Heart right ventricle (tissue), 16 donors: ENCODE data around the gene RFX3. TPM values are rescaled to one million over a fixed set of nuclear protein-coding genes. Genes with fewer than 3 reads are reported as not detected.

Source experiments
- ATAC-seq, 8 donors: fragments of 200-7000 bp; cut with Tn5 transposase; one replicate each; pipeline ENCODE4 v1.9.1; 2020; ENCODE audit warnings: mild to moderate bottlenecking in 8 of 8, moderate library complexity in 8 of 8, moderate number of reproducible peaks in 1 of 8
- DNase-seq, 2 donors: peaks; one replicate each; pipeline ENCODE4 v3.0.0-alpha.2; 2020
- H3K27ac ChIP-seq, 10 donors: fragments of 200-600 bp; sonication (generic) in 2 of 10; one replicate each; pipeline versions ENCODE4 v1.5.0 to v1.8.0; 2020 to 2022; ENCODE audit warnings: mild to moderate bottlenecking in 3 of 10
- H3K27me3 ChIP-seq, 7 donors: fragments of 200-600 bp; one replicate each; pipeline ENCODE4 v1.8.0; 2021 to 2022; ENCODE audit warnings: mild to moderate bottlenecking in 2 of 7
- H3K36me3 ChIP-seq, 9 donors: fragments of 200-600 bp; sonication (generic) in 1 of 9; one replicate each; pipeline versions ENCODE4 v1.5.0 to v1.8.0; 2020 to 2022; ENCODE audit warnings: mild to moderate bottlenecking in 2 of 9
- H3K4me1 ChIP-seq, 9 donors: fragments of 200-600 bp; sonication (generic) in 1 of 9; one replicate each; pipeline versions ENCODE4 v1.5.0 to v1.8.0; 2020 to 2022; ENCODE audit warnings: mild to moderate bottlenecking in 4 of 9
- H3K4me3 ChIP-seq, 10 donors: fragments of 200-600 bp; sonication (generic) in 2 of 10; one replicate each; pipeline versions ENCODE4 v1.5.0 to v1.8.0; 2020 to 2022; ENCODE audit warnings: mild to moderate bottlenecking in 7 of 10, moderate library complexity in 2 of 10
- H3K9me3 ChIP-seq, 11 donors: fragments of 200-600 bp in 10 of 11; sonication (generic) in 2 of 11; one replicate each; pipeline versions ENCODE4 v1.5.0 to v1.8.0; 2013 to 2022; ENCODE audit warnings: mild to moderate bottlenecking in 2 of 11, control low read depth in 1 of 11, moderate library complexity in 1 of 11
- CTCF ChIP-seq, 9 donors: fragments of 200-600 bp; sonication (generic) in 2 of 9; IDR thresholded peaks; one replicate each; pipeline versions ENCODE4 v1.5.0 to v1.8.0; 2021 to 2022; ENCODE audit warnings: antibody characterized with exemption in 9 of 9, mild to moderate bottlenecking in 5 of 9, moderate library complexity in 1 of 9
- WGBS, 2 donors: extraction: QIAGEN DNeasy Blood & Tissue Kit; methylation state at CpG; one replicate each; pipeline ENCODE4 v1.1.7; 2013; ENCODE audit warnings: inconsistent platforms in 1 of 2; 5-methylcytosine and 5-hydroxymethylcytosine counted together
- intact Hi-C, 10 donors: fragments of 100-400 bp; cut with DNase I; formaldehyde crosslinking; loops; one replicate each; pipeline versions ENCODE4 v1.11.1 to v1.14.2; 2022
- polyA plus RNA-seq, 2 donors: library from polyadenylated mRNA; stranded (reverse); fragments of 200-250 nt; gene quantifications; one replicate each; pipeline ENCODE4 v1.2.3, GENCODE V29; 2013
- total RNA-seq, 10 donors: library from RNA; stranded (reverse); fragmentation: NEBNext Ultra II Directional in 3 of 10; extraction: Animal tissue kit (Norgen Biotek cat#: 25700) in 3 of 10; gene quantifications; one replicate each; pipeline versions ENCODE4 v1.2.1 to v1.2.4, GENCODE V29; 2021 to 2023
- donor health status: Arrhythmogenic right ventricular cardiomyopathy.
- donor health status: ischemic (EF 13 %, LVEDD 7.1; RV severe dilation, severe dysfunction).
- donor health status: healthy with polysubstance abuse.
- donor health status: DM: no; HTN: yes; CAD: no.
- donor health status: DM: no; HTN: no; CAD: no.
- donor health status: ischemic (EF 25% LVEDD 6.9; RV normal size, moderate dysfunction).
- donor health status: ischemic (EF 25% LVEDD 5.7; RV mildly dilated, moderate dysfunction).
- donor health status: healthy.
- donor health status: DM: yes; HTN: yes; CAD: no.
- donor health status: Ischemic cardiomyopathy.
- donor health status: ischemic (EF 35%, LVEDD 5.7; RV mildly dilated, moderate dysfunction).
- donor health status: nonischemic (EF 11% LVEDD 7.7; RV severe dilation, severe dysfunction).
- donor health status: DM: yes; HTN: yes; CAD: no.
- donor health status: PGD.
- donor health status: ischemic (EF 29% LVEDD 5.4; RV normal size, mild dysfunction).
- donor health status: nonischemic (EF 23%, LVEDD 6.1; RV moderate dilation, normal function).

RFX3 gene
- total and polyA plus RNA-seq, 12 donors: 0.43 to 5.9 (median 3.5) TPM

- Histone ChIP-seq H3K36me3 (peaks cover 0 to 29% (median 4%) of the 10 kb centered on the region in 9 donors), H3K9me3 (no peaks in the 10 kb centered on the region)
Measured at GRCh38 chr9:3285365-3286161, 240.2 kb downstream of the RFX3 start.

GRCh38 chr9:3282365-3282764 is 243.4 kb downstream of the RFX3 start:
- 90 to 94% methylated on average over 3 of the region's 3 CpGs for WGBS, 2 donors
- no peak overlapping the region for H3K27ac ChIP-seq
- ATAC-seq (no peak), DNase-seq (no peak)
- H3K9me3 ChIP-seq: no peaks in the 10 kb centered on the region
- peaks cover 0 to 19% (median 0%) of the 10 kb centered on the region in 9 donors for H3K36me3 ChIP-seq
- peaks cover 0 to 13% (median 0%) of the 10 kb centered on the region in 9 donors for H3K4me1 ChIP-seq
- TF ChIP-seq CTCF (IDR thresholded peaks at IDR 0.05): no peak
- intact Hi-C loops: no loop called here
- no peaks in the 10 kb centered on the region for H3K27me3 ChIP-seq
- H3K4me3 ChIP-seq: no peak overlapping the region

More at GRCh38 chr9:3285365-3286161, 240.2 kb downstream of the RFX3 start:
- no peak for ATAC-seq
- no peak for DNase-seq
- no peaks in the 10 kb centered on the region for H3K27me3 ChIP-seq
- no peak overlapping the region for H3K27ac ChIP-seq
- peaks cover 0 to 19% (median 0%) of the 10 kb centered on the region in 9 donors for H3K4me1 ChIP-seq
- 89 to 99% methylated on average over 1 of the region's 1 CpG for WGBS, 2 donors
- no peak for TF ChIP-seq CTCF (IDR thresholded peaks at IDR 0.05)
- H3K4me3 ChIP-seq: no peak overlapping the region
- intact Hi-C loops: no loop called here

GRCh38 chr9:3281399-3281798 is 244.4 kb downstream of the RFX3 start:
- intact Hi-C loops: no loop called here
- ATAC-seq (no peak), DNase-seq (no peak)
- no peak for TF ChIP-seq CTCF (IDR thresholded peaks at IDR 0.05)
- Histone ChIP-seq H3K4me3 (no peak overlapping the region), H3K9me3 (no peaks in the 10 kb centered on the region), H3K27ac (no peak overlapping the region), H3K36me3 (peaks cover 0 to 22% (median 0%) of the 10 kb centered on the region in 9 donors), H3K4me1 (peaks cover 0 to 11% (median 0%) of the 10 kb centered on the region in 9 donors), H3K27me3 (no peaks in the 10 kb centered on the region)

- ATAC-seq: no peak
- intact Hi-C loops: no loop called here
- 97% methylated on average over 2 of the region's 2 CpGs for WGBS, 2 donors
- DNase-seq: no peak
- Histone ChIP-seq H3K4me1 (no peaks in the 10 kb centered on the region), H3K27ac (no peak overlapping the region), H3K4me3 (no peak overlapping the region), H3K36me3 (peaks cover 0 to 36% (median 5%) of the 10 kb centered on the region in 9 donors), H3K9me3 (no peaks in the 10 kb centered on the region), H3K27me3 (no peaks in the 10 kb centered on the region)
- TF ChIP-seq CTCF (IDR thresholded peaks at IDR 0.05): no peak
Measured at GRCh38 chr9:3277200-3277599, 248.6 kb downstream of the RFX3 start.
